GM19035 (cell line): ENCODE measurements around the gene KDM2B.
"Not testable (repeated sequence)": the region's sequence is repeated elsewhere in the genome, so short reads cannot be mapped to it uniquely, and the experiment has no call there.

Experiments
- ATAC-seq: cut with Tn5 transposase; IDR thresholded peaks from one replicate; pipeline ENCODE4 v1.9.1; 2021; ENCODE audit not compliant: unreplicated experiment

Gene KDM2B

DNA sequence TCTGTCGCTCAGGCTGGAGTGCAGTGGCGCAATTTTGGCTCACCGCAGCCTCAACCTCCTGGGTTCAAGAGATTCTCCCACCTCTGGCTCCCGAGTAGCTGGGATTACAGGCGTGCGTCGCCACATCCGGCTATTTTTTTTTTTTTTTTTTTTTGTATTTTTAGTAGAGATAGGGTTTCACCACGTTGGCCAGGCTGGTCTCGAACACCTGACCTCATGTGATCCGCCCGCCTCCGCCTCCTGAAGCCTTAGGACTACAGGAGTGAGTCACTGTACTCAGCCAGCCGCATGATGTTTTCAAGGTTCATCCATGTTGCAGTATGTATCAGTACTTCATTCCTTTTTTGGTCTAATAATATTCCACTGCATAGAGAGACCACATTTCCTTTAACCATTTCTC, 183.3 kb downstream of the KDM2B start:
- no peak for ATAC-seq

DNA sequence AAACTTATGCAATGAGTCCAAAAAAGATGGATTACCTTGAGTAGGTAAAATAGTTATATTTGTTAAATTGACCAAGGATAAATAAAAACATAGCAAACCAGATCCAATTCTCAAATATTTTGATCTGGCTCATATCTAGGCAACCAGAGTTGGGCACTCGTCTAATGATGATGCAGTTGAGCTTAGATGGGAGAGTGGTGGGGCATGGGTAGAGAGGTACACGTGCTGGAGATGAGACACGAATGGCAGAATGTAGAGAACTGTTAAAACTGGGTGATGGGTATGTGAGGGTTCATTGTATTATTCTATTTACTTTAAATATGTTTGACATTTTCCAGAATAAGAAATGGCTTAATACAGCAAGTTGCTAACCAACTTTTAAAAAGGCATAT, 188.5 kb downstream of the KDM2B start:
- no peak for ATAC-seq

DNA sequence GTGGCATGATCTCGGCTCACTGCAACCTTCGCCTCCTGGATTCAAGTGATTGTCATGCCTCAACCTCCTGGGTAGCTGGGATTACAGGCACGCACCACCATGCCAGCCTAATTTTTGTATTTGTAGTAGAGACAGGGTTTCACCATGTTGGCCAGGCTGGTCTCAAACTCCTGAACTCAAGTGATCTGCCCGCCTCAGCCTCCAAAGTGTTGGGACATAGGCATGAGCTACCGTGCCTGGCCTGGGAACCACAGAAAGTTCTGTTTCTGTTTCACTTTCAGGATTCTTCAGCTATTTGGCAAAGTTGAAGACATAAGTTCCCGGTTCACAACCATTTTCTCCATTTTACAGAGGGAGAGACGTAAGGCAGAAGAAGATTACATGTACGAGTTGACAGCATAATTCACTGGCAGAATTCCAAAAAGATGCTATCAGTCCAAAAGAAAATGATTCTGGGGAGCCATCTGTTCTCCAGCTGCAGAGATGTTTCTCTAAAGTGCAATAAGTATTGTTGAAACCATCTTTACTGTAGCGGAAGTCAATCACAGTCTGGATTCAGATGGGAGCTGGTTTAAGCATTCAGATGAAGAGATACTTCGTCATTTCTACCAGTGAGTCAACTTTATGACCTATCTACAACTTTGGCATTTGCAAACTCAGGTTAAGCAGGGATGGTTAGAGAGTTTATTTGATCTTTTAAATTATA, 189.1 kb downstream of the KDM2B start:
- no peak for ATAC-seq

DNA sequence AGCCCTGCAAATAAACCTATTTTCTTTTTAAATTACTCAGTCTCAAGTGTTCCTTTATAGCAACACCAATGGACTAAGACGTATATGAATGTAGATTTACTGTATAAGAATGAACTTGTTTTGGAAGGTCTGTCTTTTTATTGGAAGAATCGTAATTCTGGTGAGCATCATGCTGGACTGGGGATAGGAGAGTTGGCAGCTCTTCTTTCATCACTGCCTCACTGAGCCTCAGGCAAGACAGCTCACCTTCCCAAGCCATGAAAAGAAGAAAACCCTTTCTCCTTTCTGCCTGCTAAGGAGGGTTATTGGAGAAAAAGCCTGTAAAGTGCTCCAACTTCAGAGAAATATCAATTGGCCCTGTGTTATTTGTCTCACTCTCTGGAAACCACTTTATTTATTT, 190.0 kb downstream of the KDM2B start:
- ATAC-seq = no peak

DNA sequence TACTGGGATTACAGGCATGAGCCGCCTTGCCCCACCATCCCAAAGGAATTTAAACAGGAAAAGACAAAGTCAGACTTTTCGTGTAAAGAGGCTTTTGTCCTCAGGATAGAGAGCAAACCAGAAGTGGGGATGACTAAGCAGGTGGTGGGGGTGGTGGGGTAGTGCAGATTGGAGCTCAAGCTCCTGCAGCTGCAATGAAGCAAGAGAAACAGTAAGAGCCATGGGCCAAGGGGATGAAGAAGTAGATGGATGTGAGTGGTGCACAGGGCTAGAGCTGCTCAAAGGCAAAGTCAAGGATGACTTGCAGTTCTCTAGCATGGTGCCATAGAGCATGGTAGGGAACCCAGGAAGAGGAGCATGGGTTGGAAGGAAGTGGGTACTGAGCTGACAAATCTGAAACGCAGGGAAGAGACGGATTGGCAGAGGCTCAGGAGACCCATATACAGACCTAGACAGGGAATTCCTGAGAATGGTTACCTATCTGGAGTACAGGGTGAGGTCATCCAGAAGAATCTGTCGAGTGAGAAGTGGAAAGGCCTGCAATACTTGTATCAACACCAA, 192.3 kb downstream of the KDM2B start:
- ATAC-seq = no peak

DNA sequence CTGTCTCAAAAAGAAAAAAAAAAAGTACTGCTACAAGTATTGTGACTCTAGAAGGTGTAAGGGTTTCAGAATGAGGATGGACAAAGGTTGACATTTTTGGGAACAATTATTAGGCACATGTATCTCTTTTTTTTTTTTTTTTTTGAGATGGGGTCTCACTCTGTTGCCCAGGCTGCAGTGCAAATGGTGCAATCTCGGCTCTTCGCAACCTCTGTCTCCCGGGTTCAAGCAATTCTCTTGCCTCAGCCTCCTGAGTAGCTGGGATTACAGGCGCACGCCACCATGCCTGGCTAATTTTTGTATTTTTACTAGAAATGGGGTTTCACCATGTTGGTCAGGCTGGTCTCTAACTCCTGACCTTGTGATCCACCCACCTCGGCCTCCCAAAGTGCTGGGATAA, 195.9 kb downstream of the KDM2B start:
- ATAC-seq = not testable (repeated sequence)

DNA sequence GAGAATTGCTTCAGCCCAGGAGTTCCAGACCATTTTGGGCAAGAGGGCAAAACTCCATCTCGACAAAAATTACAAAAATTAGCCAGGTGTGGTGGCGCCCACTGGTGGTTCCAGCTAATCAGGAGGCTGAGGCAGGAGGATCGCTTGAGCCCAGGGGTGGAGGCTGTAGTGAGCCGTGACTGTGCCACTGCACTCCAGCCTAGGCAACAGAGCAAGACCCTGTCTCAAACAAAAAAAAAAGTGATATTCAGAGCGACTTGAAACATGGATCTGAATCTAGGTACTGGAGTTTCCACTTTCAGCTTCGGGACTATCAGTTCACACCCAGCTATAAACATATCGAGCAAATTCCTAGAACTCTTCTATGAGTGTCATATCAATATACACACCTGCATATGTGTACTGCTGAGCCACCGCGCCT, 197.2 kb downstream of the KDM2B start:
- ATAC-seq = no peak

DNA sequence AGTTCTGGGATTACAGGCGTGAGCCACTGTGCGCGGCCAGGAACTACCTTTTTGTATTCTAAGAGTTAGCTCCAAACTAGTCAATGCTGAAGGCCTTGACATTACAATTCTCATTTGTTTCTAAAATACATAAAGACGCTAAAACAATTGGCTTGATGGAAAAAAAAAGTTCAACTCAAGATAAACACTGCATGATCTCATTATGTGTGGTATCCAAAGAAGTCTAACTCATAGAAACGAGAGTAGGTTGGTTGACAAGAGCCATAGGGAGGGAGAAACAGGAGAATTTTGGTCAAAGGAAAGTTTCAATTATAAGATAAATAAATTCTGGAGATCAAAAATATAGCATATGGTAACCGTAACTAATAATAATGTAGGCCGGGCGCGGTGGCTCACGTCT, 200.9 kb downstream of the KDM2B start:
- no peak for ATAC-seq
